GM23248 (cell line): Measurements from ENCODE around the gene PMS2. TPM values are rescaled to one million over a fixed set of nuclear protein-coding genes. Genes with fewer than 3 reads are reported as not detected.
A peak's percentile ranks its signal among the peaks of the same experiment; 100 is the strongest.
"Not testable (repeated sequence)": the region's sequence is repeated elsewhere in the genome, so short reads cannot be mapped to it uniquely, and the experiment has no call there.

Source experiments
- DNase-seq: peaks from one replicate; pipeline ENCODE4 v3.0.0-alpha.2; 2015
- H2AFZ ChIP-seq: fragments of 200-600 bp; sonication (generic); 2 replicates; pipeline ENCODE4 v1.6.1; 2016; ENCODE audit warnings: antibody characterized with exemption
- H3F3A ChIP-seq: fragments of 200-600 bp; sonication (generic); 2 replicates; pipeline ENCODE4 v1.6.1; 2016; ENCODE audit warnings: mild to moderate bottlenecking, antibody characterized with exemption, mixed run types; ENCODE audit not compliant: insufficient read depth
- H3K27ac ChIP-seq: fragments of 200-600 bp; sonication (generic); 2 replicates; pipeline ENCODE4 v1.5.1; 2016; ENCODE audit warnings: mild to moderate bottlenecking
- H3K27me3 ChIP-seq: fragments of 200-600 bp; sonication (generic); replicated peaks from 2 replicates; pipeline ENCODE4 v1.6.1; 2016; ENCODE audit warnings: mild to moderate bottlenecking; ENCODE audit not compliant: insufficient read depth
- H3K36me3 ChIP-seq: fragments of 200-600 bp; sonication (generic); 2 replicates; pipeline ENCODE4 v1.6.1; 2016; ENCODE audit warnings: low read depth, mild to moderate bottlenecking
- H3K4me1 ChIP-seq: fragments of 200-600 bp; sonication (generic); 2 replicates; pipeline ENCODE4 v1.6.1; 2016; ENCODE audit warnings: mild to moderate bottlenecking; ENCODE audit not compliant: insufficient read depth
- H3K4me2 ChIP-seq: fragments of 200-600 bp; sonication (generic); one replicate; pipeline ENCODE4 v1.6.1; 2016; ENCODE audit warnings: mild to moderate bottlenecking; ENCODE audit not compliant: unreplicated experiment
- H3K4me3 ChIP-seq: fragments of 200-600 bp; sonication (generic); 2 replicates; pipeline ENCODE4 v1.5.1; 2016; ENCODE audit warnings: mild to moderate bottlenecking
- H3K79me2 ChIP-seq: fragments of 200-600 bp; sonication (generic); 2 replicates; pipeline ENCODE4 v1.6.1; 2016; ENCODE audit warnings: mild to moderate bottlenecking; ENCODE audit not compliant: insufficient read depth
- H3K9ac ChIP-seq: fragments of 200-600 bp; sonication (generic); 2 replicates; pipeline ENCODE4 v1.6.1; 2016; ENCODE audit warnings: mild to moderate bottlenecking
- H3K9me2 ChIP-seq: fragments of 200-600 bp; sonication (generic); 2 replicates; pipeline ENCODE4 v1.6.1; 2016; ENCODE audit warnings: mixed run types, mild to moderate bottlenecking, moderate library complexity; ENCODE audit not compliant: insufficient read depth
- H3K9me3 ChIP-seq: fragments of 200-600 bp; sonication (generic); one replicate; pipeline ENCODE4 v1.6.1; 2017; ENCODE audit warnings: low read depth
- H4K20me1 ChIP-seq: fragments of 200-600 bp; sonication (generic); 2 replicates; pipeline ENCODE4 v1.6.0; 2016; ENCODE audit not compliant: insufficient read depth
- EZH2 ChIP-seq: fragments of 200-600 bp; sonication (generic); IDR thresholded peaks from 2 replicates; pipeline ENCODE4 v1.6.1; 2018; ENCODE audit warnings: antibody characterized with exemption, mild to moderate bottlenecking; ENCODE audit not compliant: insufficient read depth, poor library complexity, severe bottlenecking
- EZH2phosphoT487 ChIP-seq: fragments of 200-600 bp; sonication (generic); IDR thresholded peaks from 2 replicates; pipeline ENCODE4 v1.6.1; 2018; ENCODE audit warnings: antibody characterized with exemption, moderate library complexity, mild to moderate bottlenecking, low read depth; ENCODE audit not compliant: insufficient read depth
- WGBS, 2 experiments: methylation state at CpG; one replicate each; pipeline ENCODE4 v1.1.6; 2015 to 2017; ENCODE audit warnings: low lambda C conversion rate in 2 of 2, low coverage in 1 of 2; ENCODE audit errors: missing lambda C conversion rate in 2 of 2; 5-methylcytosine and 5-hydroxymethylcytosine counted together
- in situ Hi-C: fragments of 300-500 bp; cut with MboI; formaldehyde crosslinking; loops from 2 replicates; pipeline ENCODE4 v1.15.0; 2020
- polyA plus RNA-seq: library from polyadenylated mRNA; unstranded; fragments of >200 nt; fragmentation: Nextera tagmentation; extraction: Ambion mirVana; gene quantifications from 2 replicates; pipeline ENCODE4 v1.2.1, GENCODE V29; 2016
- total RNA-seq: library from RNA; depleted of rRNA; stranded (reverse); fragments of >200 nt; shearing (Covaris generic); gene quantifications from 2 replicates; pipeline ENCODE4 v1.2.3, GENCODE V29; 2014

PMS2 gene
- total and polyA plus RNA-seq, 2 experiments from 2014 or later: 7.4 to 12.8 TPM

- DNase-seq: no peak
- Histone ChIP-seq H3K9ac (no peak overlapping the region), H3K36me3 (peaks cover 13% of the 10 kb centered on the region; the same call in 1 of the 2 replicates), H3F3A (no peaks in the 10 kb centered on the region), H3K9me2 (no peaks in the 10 kb centered on the region), H3K27ac (no peak overlapping the region), H3K27me3 (no peaks in the 10 kb centered on the region), H3K4me2 (peak overlapping the region; percentile 97), H3K4me1 (peaks cover 23% of the 10 kb centered on the region), H3K9me3 (no peaks in the 10 kb centered on the region), H3K4me3 (no peak overlapping the region), H2AFZ (no peak overlapping the region), H4K20me1 (no peaks in the 10 kb centered on the region), H3K79me2 (peaks cover 55% of the 10 kb centered on the region)
- 69 to 78% methylated on average over 4 of the region's 4 CpGs for WGBS, 2 experiments
- in situ Hi-C loops: loop anchor here (10.0 to 25.0 kb wide), 2 partner anchors 145 to 317 kb away; no protein-coding TSS in a partner anchor
- no peak for TF ChIP-seq EZH2phosphoT487
Observed at GRCh38 chr7:6007386-6007785, 1.5 kb downstream of the PMS2 start.

GRCh38 chr7:5997210-5997808 is 11.5 kb downstream of the PMS2 start:
- TF ChIP-seq EZH2phosphoT487 (no peak), EZH2 (no peak)
- H3K79me2 ChIP-seq: no peaks in the 10 kb centered on the region
- H3F3A ChIP-seq: 0 out of 2 replicates have a peak, but pooled peaks cover 5% of the 10 kb centered on the region
- H3K9ac ChIP-seq: no peak overlapping the region
- H3K27me3 ChIP-seq: no peaks in the 10 kb centered on the region
- no peaks in the 10 kb centered on the region for H4K20me1 ChIP-seq
- H3K9me2 ChIP-seq: no peaks in the 10 kb centered on the region
- 0 out of 2 replicates have a peak overlapping the region, but pooled peaks have one; percentile 28 for H2AFZ ChIP-seq
- peak; percentile 82 for DNase-seq
- H3K4me2 ChIP-seq: no peak overlapping the region
- H3K27ac ChIP-seq: no peak overlapping the region
- in situ Hi-C loops: loop anchor here (25.0 kb wide), 1 partner anchor 915 kb away; no protein-coding TSS in a partner anchor
- no peaks in the 10 kb centered on the region for H3K4me1 ChIP-seq
- WGBS, 2 experiments: 57 to 58% methylated on average over 10 of the region's 10 CpGs
- no peaks in the 10 kb centered on the region for H3K9me3 ChIP-seq
- H3K36me3 ChIP-seq: peaks cover 33% of the 10 kb centered on the region; the same call in 1 of the 2 replicates
- H3K4me3 ChIP-seq: no peak overlapping the region

GRCh38 chr7:5987061-5987460 is 21.8 kb downstream of the PMS2 start:
- in situ Hi-C loops: loop anchor here (25.0 kb wide), 1 partner anchor 925 kb away; no protein-coding TSS in a partner anchor
- not testable (repeated sequence) for H3K9me3 ChIP-seq, H3K27ac ChIP-seq, DNase-seq, H3K9ac ChIP-seq, H3K9me2 ChIP-seq, H2AFZ ChIP-seq, H3K36me3 ChIP-seq, H3K4me2 ChIP-seq, H3F3A ChIP-seq, H3K4me3 ChIP-seq, H3K79me2 ChIP-seq, H3K27me3 ChIP-seq, H4K20me1 ChIP-seq, H3K4me1 ChIP-seq
- 89% methylated on average over 15 of the region's 15 CpGs for WGBS, 2 experiments

GRCh38 chr7:5979680-5980314 is 29.1 kb downstream of the PMS2 start:
- H3K9me3 ChIP-seq, H3K27ac ChIP-seq, H3K27me3 ChIP-seq, H3K4me3 ChIP-seq, H3K36me3 ChIP-seq, H3F3A ChIP-seq, H2AFZ ChIP-seq, H3K4me1 ChIP-seq, H3K79me2 ChIP-seq, H4K20me1 ChIP-seq, H3K9ac ChIP-seq, H3K9me2 ChIP-seq, H3K4me2 ChIP-seq, DNase-seq: not testable (repeated sequence)
- 99 to 100% methylated on average over 2 to 3 of the region's 12 CpGs for WGBS, 2 experiments
- in situ Hi-C loops: loop anchor here (25.0 kb wide), 1 partner anchor 933 kb away; no protein-coding TSS in a partner anchor

- H3F3A ChIP-seq, H3K9me2 ChIP-seq, H3K4me3 ChIP-seq, DNase-seq, H2AFZ ChIP-seq, H3K36me3 ChIP-seq, H3K4me1 ChIP-seq, H3K27ac ChIP-seq, H3K79me2 ChIP-seq, H3K4me2 ChIP-seq, H3K27me3 ChIP-seq, H4K20me1 ChIP-seq, in situ Hi-C loops, H3K9ac ChIP-seq, H3K9me3 ChIP-seq: not testable (repeated sequence)
- no CpG with 5 or more reads among the region's 8 CpGs for WGBS, 2 experiments
Observed at GRCh38 chr7:5973580-5973979, 35.3 kb downstream of the PMS2 start.

GRCh38 chr7:5970347-5970911 is 38.4 kb downstream of the PMS2 start, which contains the start of gene RSPH10B:
RSPH10B (minus strand) TSS chr7:5970689; CDS start chr7:5967116, 3,573 bp downstream.
- 0% methylated on average over 1 of the region's 43 CpGs; no CpG with 5 or more reads in 1 of the 2 experiments for WGBS, 2 experiments
- H3K4me3 ChIP-seq, H3K9me2 ChIP-seq, H2AFZ ChIP-seq, H3F3A ChIP-seq, in situ Hi-C loops, H3K9me3 ChIP-seq, H3K9ac ChIP-seq, H3K4me1 ChIP-seq, H3K27ac ChIP-seq, H4K20me1 ChIP-seq, H3K27me3 ChIP-seq, H3K36me3 ChIP-seq, H3K79me2 ChIP-seq, H3K4me2 ChIP-seq: not testable (repeated sequence)
- peak; percentile 0 for DNase-seq

GRCh38 chr7:5963810-5964209 is 45.0 kb downstream of the PMS2 start:
- H3K4me2 ChIP-seq, DNase-seq, H3K4me1 ChIP-seq, H3F3A ChIP-seq, H3K27ac ChIP-seq, H4K20me1 ChIP-seq, H3K9ac ChIP-seq, H3K4me3 ChIP-seq, H3K79me2 ChIP-seq, H3K9me3 ChIP-seq, H3K27me3 ChIP-seq, in situ Hi-C loops, H3K36me3 ChIP-seq, H3K9me2 ChIP-seq, H2AFZ ChIP-seq: not testable (repeated sequence)
- 86% methylated on average over 4 of the region's 7 CpGs; no CpG with 5 or more reads in 1 of the 2 experiments for WGBS, 2 experiments
